WTC11 (cell line): ENCODE measurements around the gene FOXI2. TPM values are rescaled to one million over a fixed set of nuclear protein-coding genes. Genes with fewer than 3 reads are reported as not detected.
A peak's percentile ranks its signal among the peaks of the same experiment; 100 is the strongest.

ENCODE experiments used
- ATAC-seq: fragments of 200-7000 bp; cut with Tn5 transposase; 2 replicates; pipeline ENCODE4 v1.10.0; 2021; ENCODE audit warnings: mild to moderate bottlenecking, moderate library complexity
- CTCF ChIA-PET: fragments of 300-600 bp; sonication (Branson Sonifier 250); formaldehyde crosslinking; loops from one replicate; lab custom pipeline; 2021; ENCODE audit warnings: antibody characterized with exemption; lab: Charles Lee
- POLR2A ChIA-PET: fragments of 350-600 bp; sonication (Branson Sonifier 250); formaldehyde crosslinking; loops from one replicate; lab custom pipeline; 2021; ENCODE audit warnings: antibody characterized with exemption; lab: Charles Lee
- DNase-seq: peaks from one replicate; pipeline ENCODE4 v3.0.0; 2021; ENCODE audit warnings: low spot score
- H3K27ac Mint-ChIP-seq: 2 replicates; pipeline ENCODE4 v1.8.0; 2021; ENCODE audit warnings: mixed read lengths
- H3K27me3 Mint-ChIP-seq: 2 replicates; pipeline ENCODE4 v1.8.0; 2021; ENCODE audit warnings: low read depth, mild to moderate bottlenecking, moderate library complexity, mixed read lengths
- H3K36me3 Mint-ChIP-seq: 2 replicates; pipeline ENCODE4 v1.8.0; 2021; ENCODE audit warnings: mixed read lengths
- H3K4me1 Mint-ChIP-seq: 2 replicates; pipeline ENCODE4 v1.8.0; 2022; ENCODE audit warnings: mixed read lengths
- H3K4me3 Mint-ChIP-seq: 2 replicates; pipeline ENCODE4 v1.8.0; 2021; ENCODE audit warnings: mild to moderate bottlenecking, moderate library complexity, mixed read lengths
- H3K9me3 Mint-ChIP-seq: 2 replicates; pipeline ENCODE4 v1.8.0; 2021; ENCODE audit warnings: mixed read lengths
- ATF2 ChIP-seq: sonication (generic); formaldehyde crosslinking; IDR thresholded peaks from 2 replicates; pipeline ENCODE4 v1.8.1; 2022; ENCODE audit warnings: low read depth, missing genetic modification reagents, borderline replicate concordance
- ATF6 ChIP-seq: sonication (generic); formaldehyde crosslinking; IDR thresholded peaks from 2 replicates; pipeline ENCODE4 v1.8.1; 2023; ENCODE audit warnings: mild to moderate bottlenecking, missing genetic modification reagents
- E2F5 ChIP-seq: sonication (generic); formaldehyde crosslinking; IDR thresholded peaks from 2 replicates; pipeline ENCODE4 v1.8.1; 2022; ENCODE audit warnings: mild to moderate bottlenecking, moderate library complexity, missing genetic modification reagents
- ETV6 ChIP-seq: sonication (generic); formaldehyde crosslinking; IDR thresholded peaks from 2 replicates; pipeline ENCODE4 v1.8.1; 2022; ENCODE audit warnings: mild to moderate bottlenecking, missing genetic modification reagents
- GABPB1 ChIP-seq: sonication (generic); formaldehyde crosslinking; IDR thresholded peaks from 2 replicates; pipeline ENCODE4 v1.8.1; 2023; ENCODE audit warnings: mild to moderate bottlenecking, missing genetic modification reagents
- IRF1 ChIP-seq: sonication (generic); formaldehyde crosslinking; IDR thresholded peaks from 2 replicates; pipeline ENCODE4 v1.8.0; 2023; ENCODE audit warnings: missing genetic modification reagents
- JUN ChIP-seq: sonication (generic); formaldehyde crosslinking; IDR thresholded peaks from 2 replicates; pipeline ENCODE4 v1.8.0; 2023; ENCODE audit warnings: mild to moderate bottlenecking, missing genetic modification reagents
- MXD4 ChIP-seq: fragments of 250-450 bp; sonication (Bioruptor Pico); IDR thresholded peaks from 2 replicates; pipeline ENCODE4 v1.8.0; 2021; ENCODE audit warnings: mild to moderate bottlenecking, moderate library complexity, borderline replicate concordance
- RELA ChIP-seq: sonication (generic); formaldehyde crosslinking; IDR thresholded peaks from 2 replicates; pipeline ENCODE4 v1.8.1; 2022; ENCODE audit warnings: missing genetic modification reagents, mild to moderate bottlenecking, borderline replicate concordance
- RORB ChIP-seq: fragments of 250-450 bp; sonication (Bioruptor Pico); IDR thresholded peaks from 2 replicates; pipeline ENCODE4 v1.9.0; 2021; ENCODE audit warnings: mild to moderate bottlenecking
- SOX15 ChIP-seq: fragments of 250-450 bp; sonication (Bioruptor Pico); IDR thresholded peaks from 2 replicates; pipeline ENCODE4 v1.9.0; 2021; ENCODE audit warnings: mild to moderate bottlenecking
- STAT6 ChIP-seq: sonication (generic); formaldehyde crosslinking; conservative IDR thresholded peaks from 2 replicates; pipeline ENCODE4 v1.8.1; 2023; ENCODE audit warnings: mild to moderate bottlenecking, low read depth, missing genetic modification reagents, moderate library complexity
- USF2 ChIP-seq: sonication (generic); formaldehyde crosslinking; IDR thresholded peaks from 2 replicates; pipeline ENCODE4 v1.8.1; 2023; ENCODE audit warnings: mild to moderate bottlenecking, missing genetic modification reagents, moderate library complexity
- ZBTB21 ChIP-seq: sonication (generic); formaldehyde crosslinking; IDR thresholded peaks from 2 replicates; pipeline ENCODE4 v1.8.1; 2023; ENCODE audit warnings: mild to moderate bottlenecking, missing genetic modification reagents, borderline replicate concordance
- ZMAT4 ChIP-seq: fragments of 250-450 bp; sonication (Bioruptor Pico); IDR thresholded peaks from 2 replicates; pipeline ENCODE4 v1.9.0; 2021; ENCODE audit warnings: mild to moderate bottlenecking
- ZNF121 ChIP-seq: sonication (generic); formaldehyde crosslinking; IDR thresholded peaks from 2 replicates; pipeline ENCODE4 v1.8.0; 2023; ENCODE audit warnings: missing genetic modification reagents
- ZNF425 ChIP-seq: fragments of 250-450 bp; sonication (Bioruptor Pico); conservative IDR thresholded peaks from 2 replicates; pipeline ENCODE4 v1.9.0; 2021; ENCODE audit warnings: mild to moderate bottlenecking
- total RNA-seq: library from RNA; stranded (reverse); gene quantifications from 3 replicates; pipeline ENCODE4 v1.2.3, GENCODE V29; 2021

Gene FOXI2
- total RNA-seq, 1 experiment from 2014 or later = 1.7 TPM

GRCh38 chr10:127756264-127756663 lies 19.3 kb downstream of the FOXI2 start (continued):
- no peak for TF ChIP-seq ETV6

GRCh38 chr10:127757033-127757432 lies 20.0 kb downstream of the FOXI2 start:
- Mint-ChIP-seq H3K4me1 (peaks cover 6% of the 10 kb centered on the region), H3K9me3 (peaks cover 11% of the 10 kb centered on the region), H3K36me3 (peaks cover 6% of the 10 kb centered on the region), H3K27me3 (peaks cover 2% of the 10 kb centered on the region; the same call in 1 of the 2 replicates), H3K27ac (no peak overlapping the region), H3K4me3 (no peak overlapping the region)
- peak; percentile 22 for DNase-seq
- TF ChIP-seq MXD4 (no peak), ZBTB21 (CRISPR knock-in tag) (no peak), E2F5 (CRISPR knock-in tag) (no peak), RORB (CRISPR knock-in tag) (no peak), ATF2 (no peak), USF2 (CRISPR knock-in tag) (no peak), GABPB1 (CRISPR knock-in tag) (no peak), ZMAT4 (CRISPR knock-in tag) (no peak), ATF6 (CRISPR knock-in tag) (no peak), STAT6 (CRISPR knock-in tag) (no peak), JUN (CRISPR knock-in tag) (no peak), IRF1 (CRISPR knock-in tag) (no peak), SOX15 (CRISPR knock-in tag) (no peak), RELA (CRISPR knock-in tag) (no peak), ZNF121 (no peak), ZNF425 (CRISPR knock-in tag) (no peak)
- ATAC-seq = peak; percentile 48; the same call in 1 of the 2 replicates
- ChIA-PET CTCF (interaction anchor here (0.7 to 2.5 kb wide), 10 partner anchors 17 to 255 kb away, joined by 3 to 11 read pairs (median 4); partner anchors contain the start of gene PTPRE), POLR2A (no interaction called here)
